NB4 (cell line): ENCODE data around the gene USH2A.

ENCODE experiments used
- DNase-seq: peaks from one replicate; pipeline ENCODE4 v3.0.0; 2010; ENCODE audit warnings: low read depth
- H3K4me3 ChIP-seq: one replicate; pipeline ENCODE4 v1.5.1; 2011; ENCODE audit warnings: mild to moderate bottlenecking, low read depth, low read length, moderate library complexity
- MYC ChIP-seq: IDR thresholded peaks from 2 replicates; pipeline ENCODE4 v1.6.1; 2011; ENCODE audit warnings: low read depth, low read length
- POLR2A ChIP-seq: IDR thresholded peaks from 2 replicates; pipeline ENCODE4 v1.6.1; 2011; ENCODE audit warnings: mild to moderate bottlenecking; ENCODE audit not compliant: insufficient read length; ENCODE audit errors: extremely low read depth
- TF ChIP-seq, protein P1 (sequence below): IDR thresholded peaks from 2 replicates; pipeline ENCODE4 v1.6.1; 2011; ENCODE audit warnings: low read depth, low read length
- TF ChIP-seq, protein P2 (sequence below): IDR thresholded peaks from one replicate; pipeline ENCODE4 v1.5.1; 2012; ENCODE audit warnings: low read depth, low read length

Gene USH2A

DNA sequence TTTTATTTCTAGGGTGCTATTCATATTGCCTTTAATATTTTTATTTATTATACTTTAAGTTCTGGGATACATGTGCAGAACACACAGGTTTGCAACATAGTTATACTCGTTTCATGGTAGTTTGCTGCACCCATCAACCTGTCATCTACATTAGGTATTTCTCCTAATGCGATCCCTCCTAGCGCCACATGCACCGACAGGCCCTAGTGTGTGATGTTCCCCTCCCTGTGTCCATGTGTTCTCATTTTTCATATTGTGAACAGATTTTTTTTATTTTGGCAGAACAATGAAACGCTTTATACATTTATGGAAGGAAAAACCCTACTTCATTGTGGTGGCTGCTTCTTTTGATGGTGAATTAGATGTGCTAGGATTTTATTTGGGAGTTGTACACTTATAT lies 14.4 kb upstream of the USH2A start:
- H3K4me3 ChIP-seq: no peak overlapping the region
- DNase-seq: no peak
- TF ChIP-seq, protein P1, sequence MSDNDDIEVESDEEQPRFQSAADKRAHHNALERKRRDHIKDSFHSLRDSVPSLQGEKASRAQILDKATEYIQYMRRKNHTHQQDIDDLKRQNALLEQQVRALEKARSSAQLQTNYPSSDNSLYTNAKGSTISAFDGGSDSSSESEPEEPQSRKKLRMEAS: no peak
- TF ChIP-seq MYC (no peak), POLR2A (no peak)
- TF ChIP-seq, protein P2, sequence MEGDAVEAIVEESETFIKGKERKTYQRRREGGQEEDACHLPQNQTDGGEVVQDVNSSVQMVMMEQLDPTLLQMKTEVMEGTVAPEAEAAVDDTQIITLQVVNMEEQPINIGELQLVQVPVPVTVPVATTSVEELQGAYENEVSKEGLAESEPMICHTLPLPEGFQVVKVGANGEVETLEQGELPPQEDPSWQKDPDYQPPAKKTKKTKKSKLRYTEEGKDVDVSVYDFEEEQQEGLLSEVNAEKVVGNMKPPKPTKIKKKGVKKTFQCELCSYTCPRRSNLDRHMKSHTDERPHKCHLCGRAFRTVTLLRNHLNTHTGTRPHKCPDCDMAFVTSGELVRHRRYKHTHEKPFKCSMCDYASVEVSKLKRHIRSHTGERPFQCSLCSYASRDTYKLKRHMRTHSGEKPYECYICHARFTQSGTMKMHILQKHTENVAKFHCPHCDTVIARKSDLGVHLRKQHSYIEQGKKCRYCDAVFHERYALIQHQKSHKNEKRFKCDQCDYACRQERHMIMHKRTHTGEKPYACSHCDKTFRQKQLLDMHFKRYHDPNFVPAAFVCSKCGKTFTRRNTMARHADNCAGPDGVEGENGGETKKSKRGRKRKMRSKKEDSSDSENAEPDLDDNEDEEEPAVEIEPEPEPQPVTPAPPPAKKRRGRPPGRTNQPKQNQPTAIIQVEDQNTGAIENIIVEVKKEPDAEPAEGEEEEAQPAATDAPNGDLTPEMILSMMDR: no peak

DNA sequence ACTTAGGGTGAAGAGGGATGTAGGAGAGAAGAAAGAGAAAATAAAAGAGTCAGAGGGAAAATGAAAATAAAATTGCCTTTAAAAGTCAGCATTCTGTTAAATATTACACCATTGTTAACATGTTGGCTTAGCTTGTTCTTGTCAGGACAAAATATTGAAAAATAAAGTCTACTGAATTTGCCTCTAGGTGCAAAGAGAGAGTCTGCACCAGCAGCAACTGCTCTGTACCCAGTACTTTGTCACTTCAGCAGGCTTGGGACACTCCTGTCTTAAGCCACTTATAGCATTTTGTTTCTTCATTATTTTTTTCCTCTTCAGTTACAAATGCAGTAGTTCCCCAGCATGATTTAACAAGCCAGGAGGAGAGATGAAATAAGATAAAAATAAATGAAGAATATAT lies 11.0 kb upstream of the USH2A start:
- TF ChIP-seq, protein P2: no peak
- TF ChIP-seq POLR2A (no peak), MYC (no peak)
- TF ChIP-seq, protein P1: no peak
- H3K4me3 ChIP-seq: no peak overlapping the region
- DNase-seq: no peak

DNA sequence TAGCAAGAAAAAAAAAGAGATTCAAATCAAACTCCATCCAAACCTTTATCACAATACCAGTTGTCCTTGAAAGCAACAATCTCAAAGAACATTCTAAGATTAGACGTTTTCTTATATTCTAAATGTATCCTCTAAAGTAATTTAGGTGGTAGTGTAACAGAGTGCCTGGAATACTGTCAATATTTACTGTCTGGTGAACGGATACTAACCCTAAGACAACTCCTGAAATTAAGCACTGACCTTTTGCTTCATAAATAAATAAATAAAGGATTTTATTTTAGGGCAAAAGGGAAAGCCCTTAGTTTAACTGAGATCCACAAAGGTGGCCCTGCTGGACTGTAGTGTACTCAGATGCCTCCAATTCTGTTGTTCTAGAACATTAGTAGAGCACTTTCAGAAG lies 9.9 kb upstream of the USH2A start:
- no peak for TF ChIP-seq MYC
- TF ChIP-seq, protein P2: no peak
- TF ChIP-seq POLR2A: no peak
- TF ChIP-seq, protein P1: no peak

DNA sequence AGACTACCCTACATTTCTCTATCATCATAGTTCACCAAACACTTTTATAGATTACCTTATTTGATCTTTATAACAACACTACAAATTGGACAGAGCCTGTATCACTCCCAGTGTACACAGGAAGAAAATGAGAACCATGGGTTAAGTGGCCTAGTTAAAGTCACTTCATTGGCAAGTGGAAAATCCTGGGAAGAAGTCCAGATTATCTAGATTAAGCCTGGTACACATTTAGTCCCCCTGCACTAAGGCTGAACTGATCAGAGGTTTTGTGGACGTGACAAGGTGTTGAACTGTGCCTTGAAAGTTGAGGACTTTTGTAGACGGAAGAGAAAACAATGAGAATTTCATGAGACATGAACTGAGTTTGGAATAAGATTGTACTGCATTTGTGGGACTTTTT lies 7.5 kb upstream of the USH2A start:
- no peak overlapping the region for H3K4me3 ChIP-seq
- no peak for DNase-seq
- TF ChIP-seq, protein P2: no peak
- TF ChIP-seq, protein P1: no peak
- TF ChIP-seq POLR2A (no peak), MYC (no peak)

More for the DNA sequence above, 9.9 kb upstream of the USH2A start:
- H3K4me3 ChIP-seq: no peak overlapping the region
- DNase-seq: no peak

DNA sequence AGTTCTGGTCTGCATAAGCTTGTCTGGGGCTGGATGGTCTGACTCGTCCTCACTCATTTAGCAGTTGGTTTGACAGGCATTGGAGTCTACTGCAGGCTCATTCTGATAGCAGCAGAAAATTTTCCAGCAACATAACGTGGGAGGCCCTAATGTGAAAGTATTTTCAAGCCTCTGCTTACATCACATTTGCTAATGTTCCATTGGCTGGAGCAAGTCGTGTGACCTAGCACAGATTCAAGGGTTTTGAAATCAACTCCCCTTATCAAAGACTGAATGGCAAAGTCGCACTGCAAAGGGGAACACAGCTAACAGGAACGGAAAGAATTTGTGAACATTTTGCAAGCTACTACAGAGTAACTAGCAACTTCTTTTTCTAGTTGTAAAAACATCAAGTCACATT lies 2.3 kb upstream of the USH2A start:
- TF ChIP-seq POLR2A: no peak
- TF ChIP-seq, protein P1: no peak
- TF ChIP-seq MYC: no peak
- TF ChIP-seq, protein P2: no peak
- no peak overlapping the region for H3K4me3 ChIP-seq
- no peak for DNase-seq

DNA sequence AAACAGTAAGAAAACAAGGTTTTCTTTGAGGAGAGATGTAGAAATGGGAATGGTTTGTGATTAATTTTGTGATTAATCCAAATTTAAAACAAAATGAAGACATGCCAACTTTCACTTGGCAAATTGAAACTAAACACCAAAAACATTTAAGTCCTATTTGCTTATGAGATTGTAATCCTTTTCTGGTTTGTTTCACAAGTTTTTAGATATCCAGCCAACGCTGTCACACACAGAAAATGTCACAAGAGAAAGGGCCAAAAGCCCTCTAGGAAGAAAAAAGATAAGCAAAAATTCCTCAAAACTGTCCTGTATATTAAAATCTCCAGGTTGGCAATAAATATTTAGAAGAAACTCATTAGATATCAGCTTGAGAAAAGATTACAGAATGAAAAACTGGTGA lies 2.5 kb downstream of the USH2A start:
- TF ChIP-seq, protein P1: no peak
- no peak for TF ChIP-seq POLR2A
- no peak for TF ChIP-seq MYC
- TF ChIP-seq, protein P2: no peak
- DNase-seq: no peak
- H3K4me3 ChIP-seq: no peak overlapping the region
